Measurements from ENCODE around the gene AP5S1. TPM values are rescaled to one million over a fixed set of nuclear protein-coding genes. Genes with fewer than 3 reads are reported as not detected.

AP5S1 gene
- total and polyA plus RNA-seq, 2 of the 13 experiments (the other 11 are each of a cell fraction or from before 2014, with no cell fraction given) = 7.9 to 23.2 TPM

- no peak for TF ChIP-seq PRDM15 (CRISPR knock-in tag; IDR thresholded peaks at IDR 0.05)
- no peak for TF ChIP-seq SYNCRIP (IDR thresholded peaks at IDR 0.05; ENCODE audit: insufficient read depth, low read depth, low read length)
- peak; percentile 92 for TF ChIP-seq ZNF83 (CRISPR knock-in tag; IDR thresholded peaks at IDR 0.05; ENCODE audit: borderline replicate concordance)
- TF ChIP-seq, protein P1, sequence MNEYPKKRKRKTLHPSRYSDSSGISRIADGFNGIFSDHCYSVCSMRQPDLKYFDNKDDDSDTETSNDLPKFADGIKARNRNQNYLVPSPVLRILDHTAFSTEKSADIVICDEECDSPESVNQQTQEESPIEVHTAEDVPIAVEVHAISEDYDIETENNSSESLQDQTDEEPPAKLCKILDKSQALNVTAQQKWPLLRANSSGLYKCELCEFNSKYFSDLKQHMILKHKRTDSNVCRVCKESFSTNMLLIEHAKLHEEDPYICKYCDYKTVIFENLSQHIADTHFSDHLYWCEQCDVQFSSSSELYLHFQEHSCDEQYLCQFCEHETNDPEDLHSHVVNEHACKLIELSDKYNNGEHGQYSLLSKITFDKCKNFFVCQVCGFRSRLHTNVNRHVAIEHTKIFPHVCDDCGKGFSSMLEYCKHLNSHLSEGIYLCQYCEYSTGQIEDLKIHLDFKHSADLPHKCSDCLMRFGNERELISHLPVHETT (CRISPR knock-in tag; conservative IDR thresholded peaks at IDR 0.05) = no peak; the same call in 1 of the 2 replicates
- TF ChIP-seq TFDP1 (CRISPR knock-in tag; IDR thresholded peaks at IDR 0.05; ENCODE audit: borderline replicate concordance) = 0 out of 2 replicates have a peak, but pooled peaks have one; percentile 70
- TF ChIP-seq HNRNPL (IDR thresholded peaks at IDR 0.05; ENCODE audit: low read depth, low read length) = 0 out of 2 replicates have a peak, but pooled peaks have one; percentile 51
- TF ChIP-seq GPN1 (CRISPR knock-in tag; IDR thresholded peaks at IDR 0.05; ENCODE audit: borderline replicate concordance) = peak; percentile 56; the same call in 1 of the 2 replicates
- no peak for TF ChIP-seq TBP (CRISPR knock-in tag; IDR thresholded peaks at IDR 0.05)
- no peak for TF ChIP-seq ZNF101 (CRISPR knock-in tag; IDR thresholded peaks at IDR 0.05; ENCODE audit: borderline replicate concordance, low read depth)
- TF ChIP-seq NPAS2 (CRISPR knock-in tag; IDR thresholded peaks at IDR 0.05; ENCODE audit: borderline replicate concordance) = no peak
- no peak for TF ChIP-seq ZFAT (CRISPR knock-in tag; conservative IDR thresholded peaks at IDR 0.05)
- peak; percentile 86 for TF ChIP-seq DMAP1 (CRISPR knock-in tag; IDR thresholded peaks at IDR 0.05)
- TF ChIP-seq ZNF451 (CRISPR knock-in tag; IDR thresholded peaks at IDR 0.05) = peak; percentile 69; the same call in 1 of the 2 replicates
- TF ChIP-seq RBAK (CRISPR knock-in tag; IDR thresholded peaks at IDR 0.05) = no peak
- peak; percentile 47 for TF ChIP-seq GABPB1 (CRISPR knock-in tag; IDR thresholded peaks at IDR 0.05)
- TF ChIP-seq KAT7 (CRISPR knock-in tag; IDR thresholded peaks at IDR 0.05; ENCODE audit: borderline replicate concordance) = peak; percentile 87
- peak; percentile 90 for TF ChIP-seq ZKSCAN8 (CRISPR knock-in tag; IDR thresholded peaks at IDR 0.05; ENCODE audit: borderline replicate concordance)
- peak; percentile 80 for TF ChIP-seq SOX5 (CRISPR knock-in tag; IDR thresholded peaks at IDR 0.05; ENCODE audit: borderline replicate concordance)
- peak; percentile 52; the same call in 1 of the 2 replicates for TF ChIP-seq ARNT2 (CRISPR knock-in tag; IDR thresholded peaks at IDR 0.05; ENCODE audit: low read depth)
- peak; percentile 97 for TF ChIP-seq TARDBP (CRISPR knock-in tag; IDR thresholded peaks at IDR 0.05)
- TF ChIP-seq YEATS2 (CRISPR knock-in tag; IDR thresholded peaks at IDR 0.05; ENCODE audit: borderline replicate concordance) = peak; percentile 86; the same call in 1 of the 2 replicates
- no peak for TF ChIP-seq JUN (CRISPR knock-in tag; IDR thresholded peaks at IDR 0.05)
These were observed 1.9 kb upstream of the AP5S1 start (continued) for GRCh38 chr20:3818155-3819151.

All from HepG2 (cell line).